NCI-H146 treated with DMSO at 0.1 percent for 48 hours (cell line): ENCODE data around the gene CYP2A13.
A peak's percentile ranks its signal among the peaks of the same experiment; 100 is the strongest.
"Not testable (repeated sequence)": the region's sequence is repeated elsewhere in the genome, so short reads cannot be mapped to it uniquely, and the experiment has no call there.

Experiments used
- DNase-seq: peaks from one replicate; lab custom pipeline; 2025; ENCODE audit not compliant: unreplicated experiment; lab: John Stamatoyannopoulos, UW

The CYP2A13 gene

GRCh38 chr19:41116261-41116660 lies 28.0 kb downstream of the CYP2A13 start:
- no peak for DNase-seq

- DNase-seq, result not testable (repeated sequence)
Measured at GRCh38 chr19:41120929-41121911, 33.0 kb downstream of the CYP2A13 start.

- DNase-seq, result not testable (repeated sequence)
Measured at GRCh38 chr19:41122846-41123245, 34.6 kb downstream of the CYP2A13 start.

- DNase-seq, result no peak
Measured at GRCh38 chr19:41123716-41124294, 35.6 kb downstream of the CYP2A13 start.

- DNase-seq, result not testable (repeated sequence)
Measured at GRCh38 chr19:41126765-41127203, 38.5 kb downstream of the CYP2A13 start.

- DNase-seq, result not testable (repeated sequence)
Measured at GRCh38 chr19:41127362-41127761, 39.1 kb downstream of the CYP2A13 start.

- DNase-seq, result peak; percentile 6
Measured at GRCh38 chr19:41127801-41128300, 39.6 kb downstream of the CYP2A13 start.

GRCh38 chr19:41128692-41129091 lies 40.4 kb downstream of the CYP2A13 start:
- no peak for DNase-seq

GRCh38 chr19:41131186-41131585 lies 42.9 kb downstream of the CYP2A13 start:
- no peak for DNase-seq

GRCh38 chr19:41133260-41133659 lies 45.0 kb downstream of the CYP2A13 start:
- DNase-seq, result no peak

- DNase-seq, result no peak
Measured at GRCh38 chr19:41134616-41135015, 46.4 kb downstream of the CYP2A13 start.

- not testable (repeated sequence) for DNase-seq
Measured at GRCh38 chr19:41135390-41136384, 47.4 kb downstream of the CYP2A13 start.

- DNase-seq, result no peak
Measured at GRCh38 chr19:41136636-41137455, 48.6 kb downstream of the CYP2A13 start.

GRCh38 chr19:41144403-41144802 lies 56.2 kb downstream of the CYP2A13 start:
- peak; percentile 2 for DNase-seq
